HG03432 (cell line): Measurements from ENCODE around the gene DNAH17.

Source experiments
- ATAC-seq: cut with Tn5 transposase; IDR thresholded peaks from one replicate; pipeline ENCODE4 v1.9.1; 2021; ENCODE audit warnings: mild to moderate bottlenecking, moderate library complexity; ENCODE audit not compliant: unreplicated experiment

DNAH17 gene

GRCh38 chr17:78378225-78379130, 198.7 kb downstream of the DNAH17 start, which contains the start of gene PGS1:
Gene PGS1, plus strand, starts transcription at chr17:78378649. Its CDS starts 17 bp downstream, at chr17:78378666.
- peak; percentile 71 for ATAC-seq

GRCh38 chr17:78377858-78378224, 199.4 kb downstream of the DNAH17 start:
- ATAC-seq = no peak

- ATAC-seq = no peak
Measured at GRCh38 chr17:78376161-78376560, 201.0 kb downstream of the DNAH17 start.

GRCh38 chr17:78375401-78376151, 201.6 kb downstream of the DNAH17 start:
- no peak for ATAC-seq

GRCh38 chr17:78374631-78375274, 202.4 kb downstream of the DNAH17 start:
- no peak for ATAC-seq

GRCh38 chr17:78374189-78374588, 203.0 kb downstream of the DNAH17 start:
- no peak for ATAC-seq
